ENCODE data around the gene RETSAT. TPM values are rescaled to one million over a fixed set of nuclear protein-coding genes. Genes with fewer than 3 reads are reported as not detected.
A peak's percentile ranks its signal among the peaks of the same experiment; 100 is the strongest.

RETSAT gene
- total and polyA plus RNA-seq, 2 of the 13 experiments (the other 11 are each of a cell fraction or from before 2014, with no cell fraction given): 46.7 to 61.0 TPM

- TF ChIP-seq ZNF414 (CRISPR knock-in tag; IDR thresholded peaks at IDR 0.05) (0 out of 2 replicates have a peak, but pooled peaks have one; percentile 7), ZMAT3 (CRISPR knock-in tag; conservative IDR thresholded peaks at IDR 0.05) (0 out of 2 replicates have a peak, but pooled peaks have one; percentile 1), ZBTB3 (CRISPR knock-in tag; IDR thresholded peaks at IDR 0.05; ENCODE audit: borderline replicate concordance, low read depth) (0 out of 2 replicates have a peak, but pooled peaks have one; percentile 8), SPEN (CRISPR knock-in tag; IDR thresholded peaks at IDR 0.05; ENCODE audit: low read depth) (0 out of 2 replicates have a peak, but pooled peaks have one; percentile 4), NR2F1 (CRISPR knock-in tag; IDR thresholded peaks at IDR 0.05) (0 out of 4 replicates have a peak, but pooled peaks of 1 of the 2 experiments have one; percentile 12), RBFOX2 (IDR thresholded peaks at IDR 0.05; ENCODE audit: low read depth, low read length) (no peak), CSRNP1 (CRISPR knock-in tag; IDR thresholded peaks at IDR 0.05) (peak; percentile 56), ZSCAN5A (CRISPR knock-in tag; IDR thresholded peaks at IDR 0.05; ENCODE audit: borderline replicate concordance) (no peak), ZC3H4 (CRISPR knock-in tag; IDR thresholded peaks at IDR 0.05; ENCODE audit: borderline replicate concordance) (0 out of 2 replicates have a peak, but pooled peaks have one; percentile 77), ATAD3A (CRISPR knock-in tag; IDR thresholded peaks at IDR 0.05) (peak; percentile 36; the same call in 1 of the 2 replicates), POLR2G (IDR thresholded peaks at IDR 0.05; ENCODE audit: low read depth, low read length) (peak; percentile 43; the same call in 1 of the 2 replicates), RFXANK (CRISPR knock-in tag; IDR thresholded peaks at IDR 0.05) (no peak), HNF1B (CRISPR knock-in tag; IDR thresholded peaks at IDR 0.05) (no peak), CHD2 (IDR thresholded peaks at IDR 0.05; ENCODE audit: low read depth, low read length) (no peak)
- TF ChIP-seq, protein P1, sequence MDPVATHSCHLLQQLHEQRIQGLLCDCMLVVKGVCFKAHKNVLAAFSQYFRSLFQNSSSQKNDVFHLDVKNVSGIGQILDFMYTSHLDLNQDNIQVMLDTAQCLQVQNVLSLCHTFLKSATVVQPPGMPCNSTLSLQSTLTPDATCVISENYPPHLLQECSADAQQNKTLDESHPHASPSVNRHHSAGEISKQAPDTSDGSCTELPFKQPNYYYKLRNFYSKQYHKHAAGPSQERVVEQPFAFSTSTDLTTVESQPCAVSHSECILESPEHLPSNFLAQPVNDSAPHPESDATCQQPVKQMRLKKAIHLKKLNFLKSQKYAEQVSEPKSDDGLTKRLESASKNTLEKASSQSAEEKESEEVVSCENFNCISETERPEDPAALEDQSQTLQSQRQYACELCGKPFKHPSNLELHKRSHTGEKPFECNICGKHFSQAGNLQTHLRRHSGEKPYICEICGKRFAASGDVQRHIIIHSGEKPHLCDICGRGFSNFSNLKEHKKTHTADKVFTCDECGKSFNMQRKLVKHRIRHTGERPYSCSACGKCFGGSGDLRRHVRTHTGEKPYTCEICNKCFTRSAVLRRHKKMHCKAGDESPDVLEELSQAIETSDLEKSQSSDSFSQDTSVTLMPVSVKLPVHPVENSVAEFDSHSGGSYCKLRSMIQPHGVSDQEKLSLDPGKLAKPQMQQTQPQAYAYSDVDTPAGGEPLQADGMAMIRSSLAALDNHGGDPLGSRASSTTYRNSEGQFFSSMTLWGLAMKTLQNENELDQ (CRISPR knock-in tag; IDR thresholded peaks at IDR 0.05; ENCODE audit: borderline replicate concordance): 0 out of 2 replicates have a peak, but pooled peaks have one; percentile 32
- TF ChIP-seq, protein P2, sequence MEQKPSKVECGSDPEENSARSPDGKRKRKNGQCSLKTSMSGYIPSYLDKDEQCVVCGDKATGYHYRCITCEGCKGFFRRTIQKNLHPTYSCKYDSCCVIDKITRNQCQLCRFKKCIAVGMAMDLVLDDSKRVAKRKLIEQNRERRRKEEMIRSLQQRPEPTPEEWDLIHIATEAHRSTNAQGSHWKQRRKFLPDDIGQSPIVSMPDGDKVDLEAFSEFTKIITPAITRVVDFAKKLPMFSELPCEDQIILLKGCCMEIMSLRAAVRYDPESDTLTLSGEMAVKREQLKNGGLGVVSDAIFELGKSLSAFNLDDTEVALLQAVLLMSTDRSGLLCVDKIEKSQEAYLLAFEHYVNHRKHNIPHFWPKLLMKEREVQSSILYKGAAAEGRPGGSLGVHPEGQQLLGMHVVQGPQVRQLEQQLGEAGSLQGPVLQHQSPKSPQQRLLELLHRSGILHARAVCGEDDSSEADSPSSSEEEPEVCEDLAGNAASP (CRISPR knock-in tag; IDR thresholded peaks at IDR 0.05; ENCODE audit: borderline replicate concordance): no peak
- TF ChIP-seq, protein P3, sequence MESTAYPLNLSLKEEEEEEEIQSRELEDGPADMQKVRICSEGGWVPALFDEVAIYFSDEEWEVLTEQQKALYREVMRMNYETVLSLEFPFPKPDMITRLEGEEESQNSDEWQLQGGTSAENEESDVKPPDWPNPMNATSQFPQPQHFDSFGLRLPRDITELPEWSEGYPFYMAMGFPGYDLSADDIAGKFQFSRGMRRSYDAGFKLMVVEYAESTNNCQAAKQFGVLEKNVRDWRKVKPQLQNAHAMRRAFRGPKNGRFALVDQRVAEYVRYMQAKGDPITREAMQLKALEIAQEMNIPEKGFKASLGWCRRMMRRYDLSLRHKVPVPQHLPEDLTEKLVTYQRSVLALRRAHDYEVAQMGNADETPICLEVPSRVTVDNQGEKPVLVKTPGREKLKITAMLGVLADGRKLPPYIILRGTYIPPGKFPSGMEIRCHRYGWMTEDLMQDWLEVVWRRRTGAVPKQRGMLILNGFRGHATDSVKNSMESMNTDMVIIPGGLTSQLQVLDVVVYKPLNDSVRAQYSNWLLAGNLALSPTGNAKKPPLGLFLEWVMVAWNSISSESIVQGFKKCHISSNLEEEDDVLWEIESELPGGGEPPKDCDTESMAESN (CRISPR knock-in tag; conservative IDR thresholded peaks at IDR 0.05): 0 out of 2 replicates have a peak, but pooled peaks have one; percentile 1
These were observed 46.8 kb downstream of the RETSAT start (continued) for GRCh38 chr2:85307527-85307897.

All from HepG2 (cell line).